ENCODE results near the gene RNPS1.
"Not testable (repeated sequence)": the region's sequence is repeated elsewhere in the genome, so short reads cannot be mapped to it uniquely, and the experiment has no call there.

Gene RNPS1

DNA sequence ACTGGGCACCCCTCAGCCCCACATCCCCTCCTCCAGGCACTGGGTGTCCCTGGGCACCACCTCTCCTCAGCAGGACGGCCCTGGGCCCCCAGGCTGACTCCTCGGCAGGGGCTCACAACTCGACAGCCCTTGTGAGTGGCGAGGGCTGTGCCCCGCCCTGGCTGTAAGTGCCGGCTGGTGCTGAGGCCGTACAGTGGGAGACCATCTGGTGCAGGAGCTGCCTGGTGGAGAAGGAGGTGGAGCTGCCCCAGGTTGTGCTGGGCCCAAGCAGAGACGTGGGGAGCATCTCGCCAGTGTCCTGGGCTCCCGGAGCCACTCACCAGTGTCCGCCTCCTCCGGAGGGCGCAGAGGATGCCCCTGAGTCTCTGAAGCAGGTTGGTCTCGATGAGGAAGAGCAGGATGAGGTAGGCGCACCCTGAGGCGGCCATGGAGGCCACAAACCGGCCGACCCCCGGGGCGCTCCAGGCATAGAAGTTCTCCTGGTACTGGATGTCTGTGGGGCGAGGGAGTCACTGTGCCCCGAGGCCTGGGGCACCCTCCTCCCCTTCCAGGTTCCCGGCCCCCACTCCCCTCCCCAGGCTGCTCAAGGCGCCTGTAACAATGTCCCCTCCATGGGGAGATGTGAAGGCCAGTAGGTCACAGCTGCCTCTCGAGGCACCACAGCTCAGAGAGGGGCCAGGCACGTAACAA is 15.1 kb upstream of the RNPS1 start:
- no peak for DNase-seq (ENCODE audit: low read depth)

DNA sequence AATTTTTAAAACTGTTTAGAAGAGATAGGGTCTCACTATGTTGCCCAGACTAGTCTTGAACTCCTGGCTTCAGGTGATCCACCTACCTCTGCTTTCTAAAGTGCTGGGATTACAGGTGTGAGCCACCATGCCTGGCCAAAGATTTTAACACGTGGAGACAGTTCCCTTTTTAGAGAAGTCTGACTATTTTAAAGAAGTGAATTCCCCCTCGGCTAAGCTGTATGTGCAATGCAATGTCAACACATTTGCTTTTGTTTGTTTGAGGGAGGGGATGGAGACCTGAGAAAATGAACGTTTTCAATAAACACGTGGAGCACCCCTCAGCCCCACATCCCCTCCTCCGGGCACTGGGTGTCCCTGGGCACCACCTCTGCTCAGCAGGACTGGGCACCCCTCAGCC is 14.3 kb upstream of the RNPS1 start:
- no peak for DNase-seq (ENCODE audit: low read depth)

DNA sequence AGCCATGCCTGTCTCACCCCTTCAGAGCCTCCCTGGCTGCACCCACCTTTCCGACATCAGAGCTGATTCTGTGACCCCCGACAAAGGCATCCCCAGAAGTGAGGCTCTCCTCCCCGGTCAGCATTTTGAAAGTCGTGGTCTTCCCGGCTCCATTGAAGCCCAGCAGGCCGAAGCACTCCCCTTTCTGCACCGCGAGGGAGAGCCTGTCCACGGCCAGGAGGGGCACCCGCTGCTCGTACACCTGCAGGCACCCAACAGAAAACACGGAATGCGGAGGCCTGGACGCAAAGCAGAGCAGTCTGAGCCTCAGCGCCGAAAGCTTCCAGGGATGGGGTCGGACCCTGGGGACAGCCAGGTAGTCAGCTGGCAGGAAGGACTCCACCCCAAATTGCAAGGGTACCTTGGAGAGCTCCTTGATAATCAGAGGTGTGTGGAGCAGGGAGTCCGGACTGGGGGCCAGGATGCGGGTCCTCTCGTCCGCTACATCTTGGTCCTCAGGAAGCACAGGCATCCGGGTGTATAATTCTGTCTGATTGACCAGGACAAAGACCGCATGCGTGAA is 13.1 kb upstream of the RNPS1 start:
- no peak for DNase-seq (ENCODE audit: low read depth)

DNA sequence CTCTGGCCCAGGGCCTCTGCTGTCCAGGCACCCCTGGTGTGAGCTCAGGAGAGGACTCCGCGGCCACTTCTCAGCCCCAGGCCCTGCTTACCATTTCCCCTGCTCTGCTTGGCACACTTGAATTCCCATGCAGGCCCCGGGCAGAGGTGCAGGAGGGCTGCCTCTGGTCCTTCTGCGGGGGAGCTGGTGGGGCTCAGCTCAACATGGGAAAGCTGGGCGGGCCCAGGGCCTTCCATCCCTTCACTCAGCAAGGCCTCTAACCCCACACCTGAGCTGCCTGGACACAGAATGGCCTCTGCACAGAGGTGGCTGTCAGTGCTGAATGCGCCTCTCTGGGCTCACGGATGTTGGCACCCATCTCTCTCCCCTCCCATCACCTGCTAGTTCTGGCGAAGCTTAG is 12.5 kb upstream of the RNPS1 start:
- no peak for DNase-seq (ENCODE audit: low read depth)

DNA sequence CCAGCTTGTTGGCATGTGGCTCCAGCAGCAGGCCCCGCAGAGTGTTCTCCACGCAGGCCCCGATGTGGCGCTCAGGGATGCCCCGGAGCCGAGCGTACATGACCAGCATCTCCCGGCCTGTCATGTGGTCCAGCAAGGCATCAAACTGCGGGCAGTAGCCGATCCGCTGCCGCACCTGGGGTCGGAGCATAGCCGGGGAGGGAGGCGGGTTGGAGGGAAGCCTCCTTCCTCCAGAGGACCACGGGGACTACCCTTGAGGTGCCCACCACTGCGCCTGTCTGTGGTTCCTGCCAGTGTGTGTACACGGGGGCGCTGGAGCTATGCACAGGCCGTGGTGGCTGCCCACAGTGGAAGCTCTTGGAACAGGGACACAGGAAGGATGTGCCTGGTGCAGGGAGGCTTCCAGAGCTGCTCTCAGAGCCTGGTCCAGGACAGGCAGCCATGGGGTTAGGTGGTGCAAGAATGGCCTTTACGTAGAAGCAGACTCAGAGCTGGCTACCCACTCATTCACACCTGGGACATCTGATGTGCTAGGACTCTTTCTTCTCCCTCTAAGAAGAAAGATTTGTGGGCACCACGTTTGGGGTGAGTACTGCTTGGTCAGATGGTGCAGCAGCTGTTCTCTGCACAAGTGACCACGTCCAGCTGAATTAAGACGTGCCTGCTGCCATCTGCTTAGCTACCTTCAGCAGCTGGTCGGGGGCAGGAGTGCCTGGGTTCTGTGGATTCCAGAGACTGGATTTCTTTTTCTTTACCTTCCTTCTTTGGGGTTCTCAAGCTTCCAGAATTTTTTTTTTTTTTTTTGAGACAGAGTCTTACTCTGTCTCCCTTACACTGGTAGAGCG is 11.3 kb upstream of the RNPS1 start:
- DNase-seq (ENCODE audit: low read depth) = no peak

DNA sequence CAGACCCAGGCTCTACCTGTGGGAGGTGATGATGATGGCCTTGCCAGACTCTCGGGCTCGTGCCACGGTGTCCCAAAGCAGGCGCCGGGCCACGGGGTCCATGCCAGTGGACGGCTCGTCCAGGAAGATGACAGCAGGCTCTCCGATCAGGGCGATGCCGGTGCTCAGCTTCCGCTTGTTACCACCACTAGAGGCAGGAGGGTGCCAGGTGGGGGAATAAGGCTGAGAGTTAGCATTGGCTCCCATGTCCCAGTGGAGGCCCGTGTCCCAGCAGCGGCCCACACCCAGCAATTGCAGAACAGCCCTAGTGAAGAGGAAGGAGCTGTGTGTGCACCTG is 10.3 kb upstream of the RNPS1 start:
- no peak for DNase-seq (ENCODE audit: low read depth)

DNA sequence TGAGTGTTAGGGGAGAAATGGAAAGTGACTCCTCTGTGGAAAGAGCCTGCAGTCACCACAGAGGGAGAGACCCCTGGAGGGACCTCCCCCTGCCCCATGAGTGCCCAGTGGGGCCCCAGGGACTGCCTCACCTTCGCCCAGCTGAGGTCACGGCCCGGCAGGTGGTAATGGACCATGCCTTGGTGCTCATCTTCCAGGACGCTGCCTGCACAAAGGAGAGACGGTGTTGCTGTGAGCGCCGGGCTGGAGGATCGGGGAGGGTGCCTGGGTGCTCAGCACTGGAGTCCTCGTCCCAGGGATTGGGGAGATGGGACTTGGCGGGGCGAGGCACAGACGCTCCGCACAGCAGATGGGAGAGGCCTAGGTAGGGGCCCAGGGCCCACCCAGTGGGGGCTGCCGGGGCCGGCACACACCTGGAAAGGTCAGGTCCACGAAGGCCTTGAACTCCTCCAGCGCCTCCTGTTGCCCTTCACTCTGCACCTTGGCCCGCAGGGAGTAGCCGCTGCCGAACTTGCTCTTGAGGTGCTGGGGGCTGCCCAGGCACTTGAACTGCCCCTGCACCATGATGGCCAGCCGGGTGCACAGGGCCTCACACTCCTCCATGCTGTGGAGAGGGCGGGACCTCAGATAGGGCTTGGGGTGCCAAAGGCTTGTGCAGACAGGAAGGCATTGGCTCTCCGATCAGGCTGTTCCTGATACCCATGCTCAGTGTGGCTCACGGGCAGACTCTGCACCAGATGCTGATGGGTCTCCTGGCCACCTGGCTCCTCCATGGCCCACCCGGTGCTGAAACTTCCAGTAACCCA is 9.7 kb upstream of the RNPS1 start:
- no peak for DNase-seq (ENCODE audit: low read depth)

DNA sequence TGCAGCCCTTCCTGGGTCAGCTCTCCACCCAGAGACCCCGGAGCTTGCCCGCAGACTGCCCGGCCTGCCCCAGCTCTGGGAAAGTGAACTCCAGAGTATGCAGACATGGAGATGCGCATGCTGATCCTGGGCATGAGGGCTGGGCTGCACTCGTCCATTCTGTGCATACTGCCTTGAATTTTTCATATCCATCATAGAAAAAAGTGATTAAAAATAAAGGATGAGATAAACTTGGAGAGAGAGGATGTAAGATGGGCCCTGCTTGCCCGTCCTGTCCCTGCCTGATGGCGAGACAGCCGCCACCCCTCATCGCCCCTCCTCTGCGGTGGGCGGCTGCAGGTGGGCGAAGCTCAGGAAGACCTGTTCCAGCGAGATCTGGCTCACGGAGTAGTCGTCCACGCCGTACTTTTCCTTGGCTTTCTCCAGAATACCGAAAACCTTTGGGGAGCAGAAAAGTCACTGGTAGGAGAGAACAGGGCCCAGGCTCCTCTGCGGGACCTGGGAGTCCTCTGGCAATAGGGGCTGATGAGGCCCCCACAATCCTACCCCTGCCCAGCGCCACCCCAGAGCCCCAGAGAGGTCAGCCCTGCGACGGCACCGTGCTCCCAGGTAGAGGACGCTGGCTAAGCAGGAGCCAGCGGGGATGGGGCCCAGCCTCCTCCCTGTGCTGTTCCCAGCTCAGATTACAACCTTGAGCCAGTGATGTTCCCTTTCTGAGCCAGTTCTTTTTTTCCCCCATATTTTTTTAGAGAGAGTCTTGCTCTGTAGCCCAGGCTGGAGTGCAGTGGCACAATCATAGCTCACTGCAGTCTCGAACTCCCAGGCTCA is 8.7 kb upstream of the RNPS1 start:
- DNase-seq (ENCODE audit: low read depth) = no peak

DNA sequence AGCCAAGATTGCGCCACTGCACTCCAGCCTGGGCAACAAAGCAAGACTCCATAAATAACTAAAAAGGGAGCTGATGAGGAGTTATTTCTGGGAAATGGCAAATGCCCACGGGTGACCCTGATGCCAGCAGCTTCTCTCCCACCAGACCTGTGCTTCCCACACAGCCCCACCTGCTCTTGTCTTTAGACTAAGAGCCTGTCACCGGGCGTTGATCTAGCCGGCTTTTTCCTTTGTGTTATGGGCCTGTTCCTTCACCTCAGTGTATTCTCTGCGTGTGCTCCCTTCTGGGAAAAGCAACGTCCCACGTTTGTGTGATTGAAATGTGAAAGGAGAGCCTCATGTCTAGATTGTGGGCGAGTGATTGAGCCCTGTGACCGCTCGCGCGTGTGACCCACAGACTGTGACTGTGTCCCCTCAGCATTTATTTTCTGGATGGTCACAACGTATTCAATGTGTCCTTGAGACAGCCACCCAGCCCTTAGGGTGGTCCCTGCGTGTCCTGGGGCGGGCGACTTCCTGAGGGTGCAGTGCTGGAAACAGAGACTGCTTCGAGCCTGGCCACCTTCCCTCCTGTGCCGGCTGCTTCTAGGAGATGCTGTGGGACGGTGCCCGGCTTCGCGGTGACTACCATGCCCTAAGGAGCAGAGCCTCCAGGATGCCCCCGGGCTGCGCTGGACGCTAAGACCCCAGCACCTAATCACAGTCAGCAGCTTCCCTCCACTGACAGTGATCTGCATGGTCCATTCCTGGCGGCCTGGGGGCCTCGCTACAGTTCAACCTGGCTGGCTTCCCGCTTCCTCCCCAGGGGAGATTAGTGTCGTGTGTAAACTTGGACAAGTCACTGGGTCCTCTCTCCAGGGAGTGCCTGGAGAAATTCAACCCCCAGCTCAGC is 7.8 kb upstream of the RNPS1 start:
- no peak for DNase-seq (ENCODE audit: low read depth)

DNA sequence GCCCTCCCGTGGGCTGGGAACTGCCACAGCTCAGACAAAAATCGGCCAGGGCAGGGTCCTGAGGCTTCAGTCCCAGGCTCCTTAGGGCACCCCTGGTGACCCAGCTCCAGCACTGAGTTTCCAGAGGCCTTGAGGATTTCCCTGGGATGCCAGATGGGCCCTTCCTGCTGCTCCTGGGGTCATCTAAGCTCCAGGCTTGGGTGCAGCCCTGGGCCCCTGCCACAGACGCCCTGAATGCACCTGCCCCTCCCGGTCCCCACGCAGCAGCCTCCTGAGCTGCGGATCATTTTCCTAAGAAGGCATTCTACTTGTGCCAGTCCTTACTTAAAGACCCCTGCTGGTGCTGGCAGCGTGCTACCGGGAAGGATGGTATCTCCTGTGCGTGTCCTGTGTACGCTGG is 6.0 kb upstream of the RNPS1 start:
- no peak for DNase-seq (ENCODE audit: low read depth)

DNA sequence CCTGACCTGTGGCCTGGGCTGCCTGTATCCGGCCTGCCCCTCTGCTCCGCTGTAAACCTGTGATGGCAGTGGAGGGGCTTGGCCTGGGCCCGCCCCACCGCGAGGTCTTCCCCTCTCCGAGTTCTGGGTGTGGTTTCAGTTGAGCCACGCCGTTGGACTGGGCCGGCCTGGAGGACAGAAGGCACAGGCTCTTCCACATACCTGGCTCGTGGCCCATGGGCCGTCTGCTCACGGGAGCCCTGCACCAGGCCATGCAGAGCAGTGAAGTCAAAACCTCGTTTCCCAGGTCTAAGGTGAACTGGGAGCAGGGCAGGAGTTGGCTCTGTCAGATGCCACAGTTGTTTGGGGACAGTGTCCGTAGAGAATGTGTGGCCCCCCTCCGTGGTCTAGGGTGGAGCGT is 5.6 kb upstream of the RNPS1 start:
- DNase-seq (ENCODE audit: low read depth) = no peak

DNA sequence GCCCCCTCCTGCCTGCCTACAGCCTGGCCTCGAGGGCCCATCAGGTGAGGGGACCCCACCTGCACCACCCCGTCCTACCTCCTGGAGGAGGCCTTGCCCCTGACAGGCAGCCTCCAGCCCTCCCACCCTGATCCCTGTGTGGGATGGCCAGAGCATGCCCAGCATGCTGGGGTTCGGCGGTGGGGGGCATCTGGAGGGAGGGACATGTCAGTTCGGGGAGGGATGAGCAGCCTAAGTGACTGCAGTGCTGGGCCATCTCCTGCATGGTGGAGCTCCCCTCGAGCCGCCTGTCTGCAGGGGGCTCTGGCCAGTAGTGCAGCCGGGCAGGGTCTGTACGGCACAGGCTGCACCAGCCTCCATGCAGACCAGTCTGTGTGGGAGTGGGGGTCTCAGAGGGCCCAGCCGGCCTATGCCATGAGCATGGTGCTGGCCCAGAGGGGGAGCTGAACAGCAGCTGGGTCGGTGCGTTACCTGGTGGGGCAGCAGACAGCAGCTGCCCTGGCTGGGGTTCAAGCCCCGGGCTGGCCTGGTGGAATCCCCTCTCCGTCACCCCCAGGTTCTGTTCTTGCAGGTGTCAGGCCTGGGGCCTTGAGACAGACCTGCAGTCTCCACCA is 4.0 kb upstream of the RNPS1 start:
- DNase-seq (ENCODE audit: low read depth) = no peak

DNA sequence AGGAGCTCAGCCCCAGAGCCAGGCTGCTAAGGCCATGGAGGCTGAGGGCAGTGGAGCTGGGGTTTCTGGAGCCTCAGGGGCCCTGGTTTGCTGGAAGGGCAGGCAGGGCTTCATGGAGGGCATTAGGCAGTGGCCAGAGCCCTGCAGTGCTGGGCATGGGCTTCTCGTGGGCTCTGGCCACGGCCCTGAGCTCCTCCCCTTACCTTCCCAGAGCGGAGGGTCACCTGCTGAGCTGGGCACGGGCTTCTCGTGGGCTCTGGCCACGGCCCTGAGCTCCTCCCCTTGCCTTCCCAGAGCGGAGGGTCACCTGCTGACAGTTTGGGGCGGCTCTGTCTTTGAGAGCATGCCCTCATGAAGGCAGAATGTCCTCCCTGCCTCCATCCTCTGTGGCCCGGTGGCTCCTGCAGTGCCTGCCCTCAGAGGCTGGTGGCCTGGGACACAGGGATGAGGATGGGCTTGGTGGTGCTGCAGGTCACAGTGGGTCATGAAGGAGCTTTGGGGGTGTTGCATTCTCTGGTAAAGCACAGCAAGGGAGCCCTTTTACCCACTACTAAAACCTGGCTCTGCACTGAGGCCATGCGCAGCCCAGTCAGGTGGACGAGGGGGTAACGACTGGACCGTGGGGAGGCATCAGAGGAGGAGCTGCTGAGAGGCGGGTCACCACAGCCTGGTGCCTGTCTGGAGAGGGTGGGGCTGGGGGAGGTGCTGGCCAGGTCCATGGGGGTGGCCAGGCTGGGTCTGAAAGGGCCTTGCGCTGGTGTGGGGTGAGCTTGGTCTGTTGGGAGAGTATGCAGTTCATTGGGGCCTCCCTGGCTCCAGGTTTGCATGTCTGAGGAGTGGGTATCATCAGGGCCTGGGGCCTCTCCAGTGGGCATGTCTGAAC is 2.9 kb upstream of the RNPS1 start:
- DNase-seq (ENCODE audit: low read depth) = no peak

DNA sequence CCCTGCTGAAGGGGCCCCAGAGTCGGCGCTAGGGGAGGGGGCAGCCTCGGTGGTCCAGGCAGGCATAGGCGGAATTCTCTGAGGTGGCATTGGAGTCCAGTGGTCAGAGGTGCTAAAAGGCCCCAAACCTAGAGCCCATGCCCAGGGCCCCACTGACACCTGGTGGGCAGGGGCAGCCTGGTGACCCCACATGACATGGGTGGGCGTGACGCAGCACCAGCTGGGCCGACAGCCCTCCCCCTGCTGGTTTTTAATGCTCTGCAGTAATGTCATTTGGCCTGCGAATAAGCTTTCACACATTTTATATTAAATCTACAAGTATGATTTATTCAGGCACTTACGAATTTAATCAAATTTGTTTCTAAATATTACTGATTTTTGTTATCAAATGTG is 2.1 kb upstream of the RNPS1 start:
- no peak for DNase-seq (ENCODE audit: low read depth)

DNA sequence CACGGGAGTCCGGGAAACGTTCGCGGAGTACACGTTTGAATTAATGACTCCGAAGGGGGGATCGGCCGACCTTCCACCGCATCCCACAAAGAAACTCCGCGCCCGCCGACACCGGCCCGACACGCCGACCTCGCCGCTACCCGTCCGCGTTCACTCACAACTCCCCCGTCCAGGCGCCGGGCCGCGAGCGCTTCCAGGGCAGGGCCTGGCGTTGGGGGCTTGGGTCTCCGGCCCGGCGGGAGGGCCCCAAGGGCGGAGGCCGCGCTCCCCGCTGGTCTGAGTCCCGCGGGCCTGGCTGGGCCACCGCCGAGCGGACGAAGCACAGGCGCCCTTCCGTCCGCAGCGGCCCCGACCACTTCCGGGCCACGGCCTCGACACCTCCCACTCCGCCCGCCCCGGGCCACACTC is 417 bp downstream of the RNPS1 start:
- DNase-seq (ENCODE audit: low read depth) = not testable (repeated sequence)

DNA sequence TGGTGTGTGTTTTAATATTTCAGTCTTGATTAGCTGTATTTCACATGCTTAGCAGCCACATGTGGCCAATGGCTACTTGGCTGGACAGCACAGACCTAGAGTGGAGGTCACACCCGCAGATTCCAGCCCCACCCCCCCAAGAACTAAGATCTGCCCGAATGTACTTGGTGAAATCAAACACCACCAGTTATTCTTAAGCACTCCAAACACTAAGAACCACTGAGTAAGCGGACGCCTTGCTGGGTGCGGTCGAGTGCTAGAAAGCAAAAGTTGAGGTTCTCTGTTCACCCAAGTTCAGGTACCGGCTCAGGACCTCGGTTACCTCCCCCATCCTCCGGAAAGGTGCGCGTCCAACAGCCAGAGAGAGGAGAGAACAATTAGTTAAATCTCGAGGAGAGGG is 1.0 kb downstream of the RNPS1 start:
- not testable (repeated sequence) for DNase-seq (ENCODE audit: low read depth)

DNA sequence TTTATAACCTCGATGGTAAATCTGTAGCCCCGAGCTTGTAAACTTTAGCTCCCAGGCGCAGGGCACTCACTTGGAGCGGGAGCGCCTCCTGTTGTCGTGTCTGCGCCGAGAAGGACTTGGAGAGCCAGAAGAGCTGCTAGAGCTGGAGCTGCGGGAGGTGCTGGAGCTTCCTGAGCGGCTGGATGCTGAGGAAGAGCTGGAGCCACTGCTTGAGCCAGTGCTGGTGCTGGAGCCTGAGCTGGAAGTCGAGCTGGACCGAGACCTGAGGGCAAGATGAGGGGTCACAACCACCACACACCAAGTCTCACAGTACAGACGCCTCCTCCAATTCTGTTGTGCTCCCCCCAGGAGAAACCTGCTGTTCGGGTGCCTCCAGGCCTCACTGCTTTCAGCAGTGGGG is 4.9 kb downstream of the RNPS1 start:
- DNase-seq (ENCODE audit: low read depth) = not testable (repeated sequence)

DNA sequence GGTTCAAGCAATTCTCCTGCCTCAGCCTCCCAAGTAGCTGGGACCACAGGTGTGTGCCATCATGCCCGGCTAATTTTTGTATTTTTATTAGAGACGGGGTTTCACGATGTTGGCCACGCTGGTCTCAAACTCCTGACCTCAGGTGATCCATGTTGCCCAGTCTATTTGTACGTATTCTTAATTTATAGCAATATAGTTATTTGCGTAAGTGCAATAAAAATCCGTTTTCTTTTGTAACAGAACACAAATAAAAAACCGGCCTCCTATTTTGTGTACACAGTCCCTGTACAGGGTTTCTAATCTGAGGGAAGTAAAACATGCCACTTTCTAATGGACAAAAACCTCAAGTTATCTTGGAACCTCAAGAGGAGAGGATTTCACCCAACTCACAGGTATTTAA is 7.7 kb downstream of the RNPS1 start:
- no peak for DNase-seq (ENCODE audit: low read depth)

DNA sequence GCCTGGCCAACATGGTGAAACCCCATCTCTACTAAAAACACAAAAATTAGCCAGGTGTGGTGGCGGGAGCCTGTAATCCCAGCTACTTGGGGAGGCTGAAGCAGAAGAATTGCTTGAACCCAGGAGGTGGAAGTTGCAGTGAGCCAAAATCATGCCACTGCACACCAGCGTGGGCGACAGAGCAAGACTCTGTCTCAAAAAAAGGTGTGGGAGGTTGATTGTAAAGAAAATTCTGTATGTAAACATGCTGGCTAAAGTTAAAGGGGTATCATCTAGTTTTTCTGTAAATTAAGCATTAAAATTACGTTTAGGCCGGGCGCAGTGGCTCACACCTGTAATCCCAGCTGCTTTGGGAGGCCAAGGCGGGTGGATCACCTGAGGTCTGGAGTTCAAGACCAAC is 9.4 kb downstream of the RNPS1 start:
- not testable (repeated sequence) for DNase-seq (ENCODE audit: low read depth)
